ENCODE results near the gene ITGA8. TPM values are rescaled to one million over a fixed set of nuclear protein-coding genes. Genes with fewer than 3 reads are reported as not detected.
"Not testable (repeated sequence)": the region's sequence is repeated elsewhere in the genome, so short reads cannot be mapped to it uniquely, and the experiment has no call there.

ITGA8 gene
- total RNA-seq, 1 donor from 2014 or later: not detected

DNA sequence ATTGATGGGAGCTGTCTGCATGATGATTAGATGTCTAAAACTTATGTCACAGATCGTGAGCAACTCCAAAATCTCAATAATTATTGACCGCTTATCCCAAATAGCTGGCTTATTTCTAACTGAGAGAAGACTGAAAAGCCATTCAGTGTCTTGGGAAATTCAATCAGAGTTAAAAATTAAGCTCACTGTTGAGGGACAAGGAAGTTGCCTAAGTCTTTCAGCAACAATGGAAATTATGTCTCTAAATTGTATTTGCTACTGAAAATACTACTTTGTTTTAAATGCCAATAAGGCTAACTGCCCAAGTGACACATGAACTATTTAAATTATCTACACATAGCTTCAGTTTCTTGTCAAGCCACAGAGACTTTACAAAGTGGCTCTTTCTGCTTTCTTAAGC, 240.8 kb downstream of the ITGA8 start:
- DNase-seq: no peak
- Mint-ChIP-seq H3K27me3 (no peaks in the 10 kb centered on the region), H3K4me1 (no peaks in the 10 kb centered on the region), H3K36me3 (ENCODE audit: low read depth) (no peaks in the 10 kb centered on the region), H3K27ac (no peak overlapping the region), H3K9me3 (peaks cover 4% of the 10 kb centered on the region), H3K4me3 (no peak overlapping the region)
- intact Hi-C loops (cut with micrococcal nuclease): no loop called here
- ChIA-PET POLR2A (no interaction called here), CTCF (no interaction called here)
- no peak for ATAC-seq (ENCODE audit: low read depth)
- TF ChIP-seq CTCF (IDR thresholded peaks at IDR 0.05): no peak

GRCh38 chr10:15478429-15478828, 241.3 kb downstream of the ITGA8 start:
- ATAC-seq (ENCODE audit: low read depth): no peak
- peaks cover 4% of the 10 kb centered on the region for H3K9me3 Mint-ChIP-seq
- CTCF ChIA-PET: no interaction called here
- H3K27ac Mint-ChIP-seq: no peak overlapping the region
- DNase-seq: no peak
- peaks cover 3% of the 10 kb centered on the region for H3K27me3 Mint-ChIP-seq
- TF ChIP-seq CTCF (IDR thresholded peaks at IDR 0.05): no peak
- intact Hi-C loops (cut with micrococcal nuclease): no loop called here
- POLR2A ChIA-PET: no interaction called here
- H3K4me1 Mint-ChIP-seq: no peaks in the 10 kb centered on the region
- H3K4me3 Mint-ChIP-seq: no peak overlapping the region
- H3K36me3 Mint-ChIP-seq (ENCODE audit: low read depth): no peaks in the 10 kb centered on the region

DNA sequence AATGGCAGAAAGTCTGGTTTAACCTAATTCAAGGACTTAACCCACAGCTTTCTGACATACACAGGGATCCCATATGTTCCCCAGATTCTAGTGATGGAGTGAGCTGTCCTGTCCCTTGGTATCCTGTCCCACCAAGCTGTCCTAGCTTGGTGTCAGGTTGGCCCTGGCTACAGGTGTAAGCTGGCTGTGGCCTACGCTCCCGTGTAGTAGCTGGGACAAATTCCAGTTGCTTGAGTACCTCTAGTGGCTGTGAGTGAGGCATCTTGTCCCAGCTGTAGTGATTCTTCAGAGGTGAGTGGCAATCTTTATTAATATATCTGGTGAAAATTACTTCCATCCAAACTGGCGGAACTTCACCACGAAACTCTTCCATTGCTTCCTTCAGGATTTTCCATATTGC, 243.4 kb downstream of the ITGA8 start:
- Mint-ChIP-seq H3K27ac (no peak overlapping the region), H3K27me3 (peaks cover 3% of the 10 kb centered on the region), H3K4me1 (no peaks in the 10 kb centered on the region), H3K9me3 (peaks cover 4% of the 10 kb centered on the region), H3K36me3 (ENCODE audit: low read depth) (no peaks in the 10 kb centered on the region), H3K4me3 (no peak overlapping the region)
- intact Hi-C loops (cut with micrococcal nuclease): no loop called here
- DNase-seq: no peak
- no peak for TF ChIP-seq CTCF (IDR thresholded peaks at IDR 0.05)
- no peak for ATAC-seq (ENCODE audit: low read depth)
- POLR2A ChIA-PET: no interaction called here
- CTCF ChIA-PET: no interaction called here

GRCh38 chr10:15475439-15475838, 244.3 kb downstream of the ITGA8 start:
- H3K4me1 Mint-ChIP-seq; DNase-seq; ATAC-seq (ENCODE audit: low read depth); H3K9me3 Mint-ChIP-seq; H3K36me3 Mint-ChIP-seq (ENCODE audit: low read depth); H3K27ac Mint-ChIP-seq; H3K4me3 Mint-ChIP-seq; intact Hi-C loops (cut with micrococcal nuclease); CTCF ChIA-PET; H3K27me3 Mint-ChIP-seq; POLR2A ChIA-PET: not testable (repeated sequence)

- Mint-ChIP-seq H3K4me3 (no peak overlapping the region), H3K4me1 (no peaks in the 10 kb centered on the region), H3K36me3 (ENCODE audit: low read depth) (no peaks in the 10 kb centered on the region), H3K27me3 (peaks cover 3% of the 10 kb centered on the region), H3K27ac (no peak overlapping the region), H3K9me3 (peaks cover 4% of the 10 kb centered on the region)
- CTCF ChIA-PET: no interaction called here
- no peak for ATAC-seq (ENCODE audit: low read depth)
- POLR2A ChIA-PET: no interaction called here
- DNase-seq: no peak
- intact Hi-C loops (cut with micrococcal nuclease): no loop called here
- TF ChIP-seq CTCF (IDR thresholded peaks at IDR 0.05): no peak
These were observed 245.1 kb downstream of the ITGA8 start for GRCh38 chr10:15474671-15475070.

- no peak for DNase-seq
- Mint-ChIP-seq H3K27ac (no peak overlapping the region), H3K27me3 (peaks cover 3% of the 10 kb centered on the region), H3K4me1 (no peaks in the 10 kb centered on the region), H3K4me3 (no peak overlapping the region), H3K36me3 (ENCODE audit: low read depth) (no peaks in the 10 kb centered on the region), H3K9me3 (peaks cover 4% of the 10 kb centered on the region)
- POLR2A ChIA-PET: no interaction called here
- intact Hi-C loops (cut with micrococcal nuclease): no loop called here
- no peak for TF ChIP-seq CTCF (IDR thresholded peaks at IDR 0.05)
- CTCF ChIA-PET: no interaction called here
- ATAC-seq (ENCODE audit: low read depth): no peak
These were observed 246.3 kb downstream of the ITGA8 start for GRCh38 chr10:15473396-15473767.

All from activated B cell treated with CpG ODN at 0.5 μM for 24 hours (primary cell).